ENCODE measurements around the gene HPD. TPM values are rescaled to one million over a fixed set of nuclear protein-coding genes. Genes with fewer than 3 reads are reported as not detected.

HPD gene
- total RNA-seq, 2 donors from 2014 or later: 0.39 to 1.3 TPM

DNA sequence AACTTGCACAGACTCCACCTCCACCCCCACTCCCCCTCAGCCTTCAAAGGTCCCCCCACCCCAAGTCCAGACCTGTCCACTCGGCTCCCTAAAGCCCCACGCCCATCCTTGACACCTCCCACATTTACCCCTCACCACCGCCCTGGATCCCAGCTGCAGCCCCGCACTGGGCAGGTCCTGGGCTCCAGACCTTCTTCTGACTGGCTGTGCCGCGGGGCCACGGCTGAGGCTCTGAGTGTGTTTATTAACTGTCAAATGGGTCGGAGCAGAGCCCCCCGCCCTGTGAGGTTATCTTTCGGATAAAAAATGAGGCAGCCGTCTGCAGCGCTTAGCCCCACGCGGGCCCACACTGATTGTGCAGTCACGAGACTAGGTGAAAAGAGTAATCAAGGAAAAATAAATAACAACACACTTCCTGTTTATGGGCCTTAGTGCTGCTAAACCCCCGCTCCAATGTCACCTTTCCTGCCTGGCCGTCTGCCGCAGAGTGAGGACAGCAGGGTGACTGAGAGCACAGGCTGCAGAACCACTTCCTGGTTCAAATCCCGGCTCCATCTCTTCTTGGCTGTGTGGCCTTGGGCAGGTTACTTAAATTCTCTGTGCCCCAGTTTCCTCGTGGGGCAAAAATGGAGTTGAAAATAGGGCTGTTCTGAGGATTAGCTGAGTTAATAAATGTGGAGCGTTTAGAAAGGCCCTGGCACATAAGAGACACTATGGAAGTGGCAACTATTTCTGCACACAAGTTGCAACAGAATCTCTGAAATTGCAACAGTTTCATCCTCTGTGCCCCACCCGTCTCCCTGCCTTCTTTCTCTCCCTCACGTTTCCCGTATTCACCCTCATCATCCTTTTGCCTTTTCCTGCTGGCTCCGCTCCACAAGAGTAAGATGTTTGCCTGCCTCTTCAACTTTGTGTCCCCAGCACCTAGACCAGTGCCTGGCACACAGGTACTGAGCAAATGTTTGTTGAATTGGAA is 45.5 kb downstream of the HPD start:
- TF ChIP-seq, protein P1, sequence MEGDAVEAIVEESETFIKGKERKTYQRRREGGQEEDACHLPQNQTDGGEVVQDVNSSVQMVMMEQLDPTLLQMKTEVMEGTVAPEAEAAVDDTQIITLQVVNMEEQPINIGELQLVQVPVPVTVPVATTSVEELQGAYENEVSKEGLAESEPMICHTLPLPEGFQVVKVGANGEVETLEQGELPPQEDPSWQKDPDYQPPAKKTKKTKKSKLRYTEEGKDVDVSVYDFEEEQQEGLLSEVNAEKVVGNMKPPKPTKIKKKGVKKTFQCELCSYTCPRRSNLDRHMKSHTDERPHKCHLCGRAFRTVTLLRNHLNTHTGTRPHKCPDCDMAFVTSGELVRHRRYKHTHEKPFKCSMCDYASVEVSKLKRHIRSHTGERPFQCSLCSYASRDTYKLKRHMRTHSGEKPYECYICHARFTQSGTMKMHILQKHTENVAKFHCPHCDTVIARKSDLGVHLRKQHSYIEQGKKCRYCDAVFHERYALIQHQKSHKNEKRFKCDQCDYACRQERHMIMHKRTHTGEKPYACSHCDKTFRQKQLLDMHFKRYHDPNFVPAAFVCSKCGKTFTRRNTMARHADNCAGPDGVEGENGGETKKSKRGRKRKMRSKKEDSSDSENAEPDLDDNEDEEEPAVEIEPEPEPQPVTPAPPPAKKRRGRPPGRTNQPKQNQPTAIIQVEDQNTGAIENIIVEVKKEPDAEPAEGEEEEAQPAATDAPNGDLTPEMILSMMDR (IDR thresholded peaks at IDR 0.05): no peak
- Histone ChIP-seq H3K36me3 (peaks cover 72% of the 10 kb centered on the region), H3K9me3 (no peaks in the 10 kb centered on the region), H3K27ac (peak overlapping the region in 1 of 2 donors; percentile 72), H3K27me3 (no peaks in the 10 kb centered on the region), H3K4me1 (peaks cover 0 to 44% of the 10 kb centered on the region in 2 donors), H3K4me3 (peak overlapping the region; percentile 44 to 60)
- no peak for DNase-seq (ENCODE audit: low spot score)

DNA sequence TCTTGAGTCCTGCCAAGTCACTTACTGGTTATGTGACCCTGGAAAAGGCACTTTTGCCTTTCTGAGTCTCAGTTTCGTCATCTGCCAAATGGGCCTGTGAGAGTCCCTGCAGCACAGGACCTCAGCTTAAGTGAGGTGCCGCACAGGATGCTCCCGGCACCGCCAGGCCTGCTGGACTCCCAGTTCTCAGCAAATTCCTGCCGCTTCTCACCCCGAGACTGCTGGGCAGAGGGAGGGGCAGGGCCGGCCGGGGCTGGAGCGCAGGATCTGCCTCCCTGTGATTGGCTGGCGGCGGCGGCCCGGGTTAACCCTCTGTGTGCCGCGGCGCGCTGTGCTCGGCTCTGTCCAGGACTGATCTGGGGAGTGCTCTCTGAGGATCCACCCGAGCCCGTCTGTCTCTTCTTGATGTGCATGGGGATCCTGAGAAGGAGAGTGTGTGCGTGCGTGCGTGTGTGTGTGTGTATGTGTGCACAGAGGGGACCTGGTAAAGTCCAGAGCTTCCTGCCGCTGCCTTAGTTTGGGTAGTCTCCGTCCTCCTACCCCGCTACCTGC is 46.3 kb downstream of the HPD start:
- Histone ChIP-seq H3K36me3 (peaks cover 72% of the 10 kb centered on the region), H3K27me3 (no peaks in the 10 kb centered on the region), H3K4me1 (peaks cover 0 to 49% of the 10 kb centered on the region in 2 donors), H3K9me3 (no peaks in the 10 kb centered on the region), H3K4me3 (peak overlapping the region; percentile 44 to 60), H3K27ac (peak overlapping the region; percentile 72 to 82)
- DNase-seq (ENCODE audit: low spot score): no peak
- TF ChIP-seq, protein P1 (IDR thresholded peaks at IDR 0.05): peak in 1 of 2 donors; percentile 60

DNA sequence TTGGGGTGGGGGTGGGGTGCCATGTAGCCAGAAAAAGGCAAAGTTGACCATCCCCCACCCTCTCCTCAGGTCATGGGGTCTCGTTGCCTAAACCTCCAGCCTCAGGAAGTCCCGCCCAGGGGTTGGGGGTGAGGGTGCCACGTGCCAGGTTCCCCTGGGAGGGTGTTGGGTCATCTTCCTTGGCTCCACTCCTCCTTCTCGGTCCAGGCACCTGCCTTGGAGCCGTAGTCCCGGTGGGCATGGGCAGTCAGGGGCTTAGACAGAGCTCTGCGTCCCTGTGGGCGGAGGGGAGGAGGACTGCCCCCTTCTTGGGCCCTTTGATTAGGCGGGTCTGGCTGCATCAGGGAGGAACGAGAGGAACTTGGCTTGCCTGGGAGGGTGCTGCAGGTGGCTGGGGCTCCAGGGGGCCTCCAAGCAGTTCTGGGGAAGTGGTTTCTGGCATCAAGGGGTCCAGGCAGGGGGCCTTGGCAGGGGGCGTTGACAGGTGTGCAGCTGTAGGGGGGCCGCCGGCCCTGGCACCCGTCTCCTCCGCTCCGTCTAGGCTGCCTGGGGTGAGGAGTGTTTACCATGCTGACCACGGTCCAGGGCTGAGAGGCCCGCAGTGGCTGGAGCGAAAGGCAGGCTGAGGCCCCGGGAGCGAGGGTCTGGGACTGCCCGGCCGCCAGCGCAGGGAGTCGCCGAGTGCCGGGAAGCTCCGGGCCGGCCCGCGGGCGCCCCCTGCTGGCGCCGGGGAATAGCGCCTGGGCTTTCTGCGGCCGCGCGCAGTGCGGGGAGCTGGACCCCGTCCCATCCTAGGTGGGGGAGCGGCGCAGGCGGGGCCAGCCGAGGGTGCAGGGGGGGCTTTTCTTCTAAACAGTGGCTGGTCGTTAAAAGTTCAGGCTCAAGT is 47.0 kb downstream of the HPD start:
- Histone ChIP-seq H3K9me3 (no peaks in the 10 kb centered on the region), H3K4me1 (peaks cover 0 to 56% of the 10 kb centered on the region in 2 donors), H3K27ac (peak overlapping the region; percentile 72 to 82), H3K27me3 (no peaks in the 10 kb centered on the region), H3K4me3 (peak overlapping the region; percentile 44 to 60), H3K36me3 (peaks cover 70% of the 10 kb centered on the region)
- TF ChIP-seq, protein P1 (IDR thresholded peaks at IDR 0.05): peak; percentile 100
- no peak for DNase-seq (ENCODE audit: low spot score)

DNA sequence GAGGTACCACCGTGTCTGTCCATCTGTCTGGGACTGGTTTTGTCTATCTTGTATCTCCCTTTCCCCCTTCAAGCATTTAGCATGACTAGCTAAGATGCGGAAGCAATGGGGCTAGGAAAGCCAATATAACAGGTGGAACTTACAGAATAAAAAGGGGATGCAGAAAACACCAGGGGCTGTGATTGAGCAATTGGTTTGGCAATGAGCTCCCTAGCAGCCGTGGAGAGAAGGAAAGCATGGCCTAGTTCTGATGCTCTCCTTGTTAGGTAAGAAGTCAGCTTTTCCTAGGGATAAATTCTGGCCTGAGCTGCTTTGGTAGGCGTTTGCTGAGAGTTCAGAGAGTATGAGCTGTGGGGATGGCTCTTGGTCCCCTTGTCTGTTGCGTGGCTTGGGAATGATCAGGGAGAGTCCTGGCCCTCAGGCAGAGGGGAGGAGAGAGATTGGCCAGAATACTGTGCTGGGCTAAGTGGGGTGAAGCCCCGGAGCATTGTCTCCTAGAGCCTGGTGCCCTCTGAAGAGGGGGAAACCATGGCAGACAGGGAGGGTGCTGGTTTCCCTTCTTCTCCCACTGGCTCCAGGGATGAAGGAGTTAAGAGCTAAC is 47.7 kb downstream of the HPD start:
- TF ChIP-seq, protein P1 (IDR thresholded peaks at IDR 0.05): no peak
- peak overlapping the region; percentile 72 to 82 for H3K27ac ChIP-seq
- no peaks in the 10 kb centered on the region for H3K27me3 ChIP-seq
- H3K36me3 ChIP-seq: peaks cover 63% of the 10 kb centered on the region
- peak overlapping the region in 1 of 2 donors; percentile 60 for H3K4me3 ChIP-seq
- no peaks in the 10 kb centered on the region for H3K9me3 ChIP-seq
- DNase-seq (ENCODE audit: low spot score): no peak
- peaks cover 0 to 64% of the 10 kb centered on the region in 2 donors for H3K4me1 ChIP-seq

DNA sequence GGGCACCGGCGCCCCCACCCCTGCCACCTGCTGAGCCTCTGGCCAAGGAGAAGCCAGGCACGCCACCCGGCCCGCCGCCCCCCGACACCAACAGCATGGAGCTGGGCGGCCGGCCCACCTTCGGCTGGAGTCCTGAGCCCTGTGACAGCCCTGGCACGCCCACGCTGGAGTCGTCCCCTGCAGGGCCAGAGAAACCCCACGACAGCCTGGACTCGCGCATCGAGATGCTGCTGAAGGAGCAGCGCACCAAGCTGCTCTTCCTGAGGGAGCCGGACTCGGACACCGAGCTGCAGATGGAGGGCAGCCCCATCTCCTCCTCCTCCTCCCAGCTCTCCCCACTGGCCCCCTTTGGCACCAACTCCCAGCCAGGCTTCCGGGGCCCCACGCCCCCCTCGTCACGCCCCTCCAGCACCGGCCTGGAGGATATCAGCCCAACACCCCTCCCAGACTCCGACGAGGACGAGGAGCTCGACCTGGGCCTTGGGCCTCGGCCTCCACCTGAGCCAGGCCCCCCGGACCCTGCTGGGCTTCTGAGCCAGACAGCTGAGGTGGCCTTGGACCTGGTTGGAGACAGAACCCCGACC is 48.3 kb downstream of the HPD start:
- Histone ChIP-seq H3K9me3 (no peaks in the 10 kb centered on the region), H3K4me1 (peaks cover 0 to 70% of the 10 kb centered on the region in 2 donors), H3K36me3 (peaks cover 57% of the 10 kb centered on the region), H3K27ac (no peak overlapping the region), H3K27me3 (no peaks in the 10 kb centered on the region), H3K4me3 (no peak overlapping the region)
- TF ChIP-seq, protein P1 (IDR thresholded peaks at IDR 0.05): no peak
- DNase-seq (ENCODE audit: low spot score): no peak

Measured in right atrium auricular region (tissue), 2 donors.